ENCODE data around the gene KSR2.

KSR2 gene

DNA sequence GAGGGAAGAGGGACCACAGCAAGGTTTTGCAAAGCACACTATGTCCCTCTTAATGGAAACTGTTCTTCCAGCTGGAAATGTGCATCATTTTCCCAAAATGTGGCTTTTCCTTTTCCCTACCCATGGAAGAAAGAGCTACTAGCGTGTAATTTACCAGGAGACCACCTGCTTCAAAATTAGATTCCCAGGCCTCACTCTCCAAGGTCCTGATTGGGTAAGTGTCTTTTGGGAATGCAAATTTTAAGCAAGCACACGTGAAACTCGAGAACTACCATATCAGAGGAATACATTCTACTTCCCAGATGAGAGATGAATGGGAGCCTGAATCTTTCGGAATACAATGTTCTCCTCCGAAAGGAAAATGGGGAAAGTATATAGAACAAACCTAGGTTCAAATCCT is 405.8 kb downstream of the KSR2 start:
- no peak for DNase-seq

DNA sequence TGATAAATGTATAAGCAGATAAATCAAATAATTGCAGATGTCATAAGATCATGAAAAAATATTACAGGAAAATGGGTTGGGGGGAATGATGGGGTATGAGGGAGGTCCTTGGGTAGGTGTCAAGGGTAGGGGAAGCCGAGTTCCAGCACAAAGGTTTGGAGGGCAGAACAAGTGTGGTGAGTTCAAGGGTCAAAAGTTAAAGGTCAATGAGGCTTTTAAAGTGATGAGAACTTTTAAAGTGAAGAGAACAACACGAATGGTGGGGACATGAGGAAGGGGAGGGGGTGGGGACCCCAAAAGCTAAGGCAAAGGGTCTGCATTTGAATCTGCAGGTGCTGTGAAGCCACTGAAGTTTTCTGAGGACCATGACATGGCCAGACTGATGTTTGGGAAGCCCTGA is 406.8 kb downstream of the KSR2 start:
- DNase-seq, result no peak

- no peak for DNase-seq
Observed at GRCh38 chr12:117559978-117560377, 408.8 kb downstream of the KSR2 start.

DNA sequence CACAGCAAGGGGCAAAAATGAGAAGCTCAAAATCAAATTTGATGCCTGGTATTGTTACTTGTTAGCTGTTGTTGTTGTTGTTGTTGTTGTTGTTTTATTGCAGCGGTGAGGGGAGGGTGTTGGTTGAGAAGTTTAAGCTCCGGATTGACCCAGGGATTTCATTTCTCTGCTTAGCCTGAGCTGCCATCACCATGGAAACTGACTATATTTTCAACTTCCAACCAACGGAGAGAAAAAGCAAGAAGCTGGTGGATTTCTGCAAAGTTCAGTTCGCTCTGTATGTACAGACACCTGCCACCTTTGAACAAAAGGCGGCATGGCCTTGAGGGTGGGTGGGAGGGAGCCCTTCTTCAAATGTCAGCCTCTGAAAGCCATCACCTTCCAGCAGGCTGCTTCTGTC is 412.9 kb downstream of the KSR2 start:
- no peak for DNase-seq

- DNase-seq, result no peak
Observed at GRCh38 chr12:117552971-117553370, 415.8 kb downstream of the KSR2 start.

GRCh38 chr12:117551665-117552064 is 417.1 kb downstream of the KSR2 start:
- no peak for DNase-seq

DNA sequence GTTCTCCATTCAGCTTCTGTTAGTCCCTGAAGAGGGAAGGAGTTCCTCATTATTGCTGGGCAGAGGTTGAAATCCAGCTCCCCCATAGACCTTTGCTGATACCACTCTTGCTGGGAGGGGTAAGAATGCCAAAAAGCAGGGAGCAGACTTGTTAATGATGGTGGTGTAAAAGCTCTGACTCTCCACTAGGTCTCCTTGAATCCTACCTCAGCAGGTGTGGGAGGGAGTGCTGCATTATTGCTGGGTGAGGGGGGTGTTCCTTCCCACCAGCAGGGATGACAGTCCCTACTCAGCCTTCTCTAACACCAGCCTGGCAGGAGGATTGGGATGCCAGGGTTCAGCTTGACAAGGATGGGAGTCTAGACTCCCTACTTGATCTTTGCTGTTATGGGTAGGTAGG is 421.6 kb downstream of the KSR2 start:
- DNase-seq, result no peak

- DNase-seq, result no peak
Observed at GRCh38 chr12:117545216-117545615, 423.6 kb downstream of the KSR2 start.

DNA sequence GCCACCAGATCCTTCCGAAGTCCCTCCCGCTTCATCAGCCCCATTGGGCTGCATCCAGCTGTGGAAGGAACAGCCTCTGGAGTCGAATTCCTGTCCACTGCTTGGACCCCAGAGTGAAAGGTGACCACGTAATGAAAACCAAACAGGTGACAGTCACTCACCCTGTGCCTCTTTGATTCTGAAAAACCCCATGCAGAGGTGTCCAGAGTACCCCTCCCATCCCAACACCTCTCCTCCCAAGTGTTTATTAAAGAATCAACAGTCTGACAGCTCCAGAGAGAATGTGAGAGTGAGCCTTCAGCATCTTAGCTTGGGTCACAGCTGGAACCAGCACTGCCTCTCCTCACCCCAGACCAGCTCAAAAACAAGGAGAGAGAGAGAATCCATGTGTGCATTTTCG is 428.8 kb downstream of the KSR2 start:
- no peak for DNase-seq

DNA sequence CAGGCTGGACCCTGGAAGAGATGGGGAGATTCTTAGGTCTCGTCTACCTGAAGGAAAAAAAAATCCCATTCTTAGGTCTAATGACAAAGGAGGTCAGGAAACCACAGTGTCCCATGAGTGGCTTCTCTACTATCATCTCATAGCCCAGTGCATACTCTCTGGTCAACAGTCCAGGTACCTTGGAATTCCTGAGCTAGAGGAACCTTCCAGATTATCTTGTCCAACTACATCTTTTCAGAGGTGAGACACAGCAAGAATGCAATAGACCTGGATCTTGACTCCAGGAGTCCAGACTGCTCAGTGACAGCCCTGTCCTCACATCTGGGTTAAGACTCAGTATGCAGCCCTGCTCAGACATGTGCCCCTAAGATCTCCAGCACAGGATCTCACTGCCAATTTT is 429.9 kb downstream of the KSR2 start:
- no peak for DNase-seq

DNA sequence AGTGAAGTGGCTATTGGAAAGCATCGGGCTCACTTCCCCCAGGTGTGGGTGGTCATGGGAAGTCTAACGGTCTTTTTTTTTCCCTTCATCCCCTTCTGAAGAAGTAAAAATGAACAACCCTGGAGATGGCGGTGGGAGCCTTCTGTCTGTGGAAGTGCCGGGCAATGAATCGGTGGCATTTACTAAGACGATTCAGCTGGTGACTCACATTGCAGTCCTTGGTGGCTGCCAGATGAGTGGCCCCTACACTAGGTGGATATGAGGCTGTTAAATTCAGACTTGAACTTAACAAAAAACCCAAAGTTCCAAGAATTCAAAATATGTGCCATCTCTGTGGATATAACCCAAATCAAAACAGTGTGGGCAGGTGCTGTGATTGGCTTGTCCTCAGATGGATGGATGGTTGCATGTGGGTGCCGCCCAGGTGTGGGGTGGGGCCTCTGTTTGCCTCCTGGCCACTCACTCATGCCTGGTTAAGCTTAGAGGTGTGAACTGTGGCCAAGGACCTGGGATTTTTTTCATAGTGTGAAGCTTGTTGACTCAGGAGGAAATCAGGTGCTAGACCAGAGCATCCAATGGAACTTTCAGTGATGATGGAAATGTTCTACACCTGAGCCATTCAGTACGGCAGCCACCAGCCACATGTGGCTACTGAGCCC is 430.6 kb downstream of the KSR2 start:
- DNase-seq, result no peak

- DNase-seq, result no peak
Observed at GRCh38 chr12:117533687-117534086, 435.1 kb downstream of the KSR2 start.

GRCh38 chr12:117530796-117531195 is 438.0 kb downstream of the KSR2 start:
- DNase-seq, result no peak

GRCh38 chr12:117528538-117528937 is 440.3 kb downstream of the KSR2 start:
- no peak for DNase-seq

DNA sequence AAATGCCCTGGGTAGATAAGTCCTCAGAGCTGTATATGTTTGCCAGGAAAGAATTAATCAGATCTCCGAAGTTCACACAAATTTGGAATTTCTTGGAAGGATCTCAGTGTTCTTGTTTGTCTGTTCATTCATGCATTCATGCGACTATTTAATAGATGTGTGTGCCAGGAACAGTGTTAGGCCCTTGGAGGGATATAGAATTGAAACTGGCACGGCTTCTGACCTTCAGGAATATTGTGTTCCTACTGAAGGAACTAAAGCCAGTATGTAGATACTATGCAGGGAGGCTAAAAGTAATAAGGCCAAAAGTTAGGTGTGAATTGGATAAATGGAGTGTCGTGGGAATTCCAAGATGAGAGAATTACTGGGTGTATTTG is 441.3 kb downstream of the KSR2 start:
- no peak for DNase-seq

DNA sequence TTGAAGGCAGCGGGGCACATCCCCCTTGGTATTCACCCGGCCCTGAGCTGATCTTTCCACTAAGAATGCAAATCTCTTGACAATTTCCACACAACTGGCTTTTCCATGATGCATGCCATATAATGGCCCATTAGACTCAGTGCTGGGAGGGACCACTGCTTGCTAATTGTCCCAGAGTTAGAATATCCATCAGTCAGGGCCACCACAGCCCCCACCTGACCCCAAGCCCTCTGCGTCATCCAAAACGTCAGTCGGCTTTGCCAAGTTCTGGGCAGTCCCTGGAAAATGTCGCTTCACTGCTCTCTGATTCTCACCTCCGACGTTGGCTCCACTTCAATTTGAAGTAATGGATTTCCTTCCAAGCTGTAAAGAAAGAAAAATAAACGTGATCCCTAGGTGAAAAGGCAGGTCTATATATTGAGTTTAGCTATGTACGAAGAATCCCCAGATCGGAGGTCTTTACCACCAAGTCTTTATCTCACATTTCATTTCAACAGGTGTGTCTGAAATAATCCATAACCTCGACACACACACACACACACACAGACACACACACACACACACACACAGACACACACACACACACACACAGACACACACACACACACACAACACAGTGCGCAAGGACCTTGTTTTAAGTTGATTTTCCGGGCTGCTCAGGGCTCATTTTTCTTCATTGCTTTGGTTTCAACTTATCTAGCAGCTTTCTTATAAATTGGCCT is 441.9 kb downstream of the KSR2 start:
- no peak for DNase-seq

GRCh38 chr12:117525766-117526165 is 443.0 kb downstream of the KSR2 start:
- no peak for DNase-seq

DNA sequence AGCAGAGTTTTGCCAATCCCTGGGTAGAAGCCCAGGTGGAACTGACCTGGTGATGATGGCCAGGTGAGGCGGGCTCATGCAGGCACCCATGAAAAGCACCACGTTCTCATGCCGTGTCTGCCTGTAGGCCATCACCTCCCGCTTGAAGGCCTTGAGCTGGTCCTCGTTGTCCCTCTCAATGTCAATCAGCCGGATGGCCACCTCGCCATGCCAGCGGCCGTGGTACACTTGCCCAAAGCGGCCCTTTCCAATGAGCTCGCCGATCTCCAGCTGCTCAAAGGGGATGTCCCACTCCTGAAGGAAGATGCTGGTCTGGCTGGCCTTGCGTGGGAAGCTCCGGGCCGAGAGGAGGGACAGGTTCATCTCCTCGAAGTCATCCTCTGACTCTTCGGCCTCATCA is 444.0 kb downstream of the KSR2 start:
- DNase-seq, result no peak

DNA sequence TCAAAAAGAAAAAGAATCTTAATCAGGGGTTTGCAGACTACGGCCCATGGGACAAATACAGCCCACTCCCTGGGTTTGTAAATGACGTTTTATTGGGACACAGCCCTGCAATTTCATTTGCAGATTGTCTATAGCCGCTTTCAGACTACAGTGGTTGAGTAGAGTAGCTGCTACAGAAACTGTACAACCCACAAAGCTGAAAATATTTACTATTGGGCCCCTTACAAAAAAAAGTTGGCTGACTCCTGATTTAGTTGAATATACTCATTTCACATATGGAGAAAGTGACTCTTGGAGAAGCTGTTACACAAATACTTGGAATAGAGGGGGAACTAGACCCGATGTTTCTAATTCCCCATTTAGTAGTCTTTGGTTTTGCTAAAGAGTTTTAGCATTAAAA is 444.8 kb downstream of the KSR2 start:
- DNase-seq, result no peak

DNA sequence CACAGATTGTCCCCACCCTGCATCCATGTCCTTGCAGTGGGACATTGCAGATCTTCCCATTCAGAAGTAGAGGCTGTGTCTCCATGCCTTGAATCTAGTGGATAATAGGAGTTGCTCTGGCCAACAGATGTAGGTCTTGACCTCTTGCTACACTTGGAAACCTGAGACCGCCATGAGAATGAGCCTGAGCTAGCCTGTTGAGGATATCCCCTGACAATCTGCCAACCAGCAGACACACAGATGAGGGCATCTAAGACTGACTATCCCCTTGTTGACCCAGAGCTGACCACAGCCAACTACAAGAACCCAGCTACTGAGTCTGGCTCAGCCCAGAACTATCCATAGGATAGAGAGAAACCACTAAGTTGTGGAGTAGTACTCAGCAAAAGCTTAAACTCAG is 446.2 kb downstream of the KSR2 start:
- no peak for DNase-seq

GRCh38 chr12:117521867-117522266 is 446.9 kb downstream of the KSR2 start:
- no peak for DNase-seq

- no peak for DNase-seq
Observed at GRCh38 chr12:117521346-117521745, 447.4 kb downstream of the KSR2 start.

GRCh38 chr12:117518594-117519270 is 450.1 kb downstream of the KSR2 start:
- no peak for DNase-seq

GRCh38 chr12:117517219-117517739 is 451.5 kb downstream of the KSR2 start:
- no peak for DNase-seq
